CD4-positive, alpha-beta T cell (primary cell): ENCODE results near the gene SLC16A6. TPM values are rescaled to one million over a fixed set of nuclear protein-coding genes. Genes with fewer than 3 reads are reported as not detected.

Source experiments
- ATAC-seq: fragments of 200-7000 bp; cut with Tn5 transposase; one replicate; pipeline ENCODE4 v1.10.0; 2022; ENCODE audit warnings: mild to moderate bottlenecking; ENCODE audit not compliant: poor library complexity
- CTCF ChIA-PET: fragments of 350-600 bp; sonication (Branson Sonifier 250); formaldehyde crosslinking; loops from one replicate; lab custom pipeline; 2021; ENCODE audit warnings: antibody characterized with exemption, inconsistent platforms; lab: Charles Lee
- POLR2A ChIA-PET: fragments of 350-600 bp; sonication (Branson Sonifier 250); formaldehyde crosslinking; loops from one replicate; lab custom pipeline; 2021; ENCODE audit warnings: antibody characterized with exemption, inconsistent platforms; lab: Charles Lee
- DNase-seq, 14 experiments: peaks; one replicate each; pipeline ENCODE4 v3.0.0-alpha.2; 2013 to 2020; ENCODE audit warnings: mixed read lengths in 2 of 14
- H3K27ac ChIP-seq, 2 donors: one replicate each; pipeline versions ENCODE4 v1.5.1 to v1.7.0; 2013; ENCODE audit warnings: low read length in 2 of 2, low read depth in 1 of 2, mild to moderate bottlenecking in 1 of 2
- H3K27me3 ChIP-seq, 2 experiments: 1 replicate in 1 of 2; 2 replicates in 1 of 2; pipeline versions ENCODE4 v1.6.1 to v1.7.0; 2013; ENCODE audit warnings: low read length in 2 of 2, control low read depth in 1 of 2, mild to moderate bottlenecking in 1 of 2, moderate library complexity in 1 of 2; ENCODE audit not compliant: insufficient read depth in 2 of 2, control insufficient read depth in 1 of 2
- H3K36me3 ChIP-seq: one replicate; pipeline ENCODE4 v1.6.1; 2013; ENCODE audit warnings: low read length, control low read depth; ENCODE audit not compliant: insufficient read depth
- H3K4me1 ChIP-seq: one replicate; pipeline ENCODE4 v1.6.1; 2013; ENCODE audit warnings: low read length, control low read depth; ENCODE audit not compliant: insufficient read depth
- H3K4me3 ChIP-seq: one replicate; pipeline ENCODE4 v1.5.1; 2013; ENCODE audit warnings: mild to moderate bottlenecking, low read length, moderate library complexity
- H3K9me3 ChIP-seq, 2 experiments: 1 replicate in 1 of 2; 2 replicates in 1 of 2; pipeline versions ENCODE4 v1.6.1 to v1.7.0; 2013; ENCODE audit warnings: low read length in 2 of 2, mild to moderate bottlenecking in 2 of 2, control low read depth in 1 of 2, moderate library complexity in 1 of 2; ENCODE audit not compliant: control insufficient read depth in 1 of 2, insufficient read depth in 1 of 2
- H3K27ac Mint-ChIP-seq: one replicate; pipeline ENCODE4 v1.8.0; 2020; ENCODE audit warnings: mixed read lengths
- H3K27me3 Mint-ChIP-seq: one replicate; pipeline ENCODE4 v1.8.0; 2021; ENCODE audit warnings: mixed read lengths
- H3K36me3 Mint-ChIP-seq: one replicate; pipeline ENCODE4 v1.8.0; 2021; ENCODE audit warnings: low read depth, mixed read lengths
- H3K4me1 Mint-ChIP-seq: one replicate; pipeline ENCODE4 v1.8.0; 2021; ENCODE audit warnings: low read depth, mixed read lengths
- H3K4me3 Mint-ChIP-seq: one replicate; pipeline ENCODE4 v1.8.0; 2020; ENCODE audit warnings: mild to moderate bottlenecking, mixed read lengths
- H3K9me3 Mint-ChIP-seq: one replicate; pipeline ENCODE4 v1.8.0; 2020; ENCODE audit warnings: mixed read lengths
- CTCF ChIP-seq: fragments of 200-600 bp; IDR thresholded peaks from one replicate; pipeline ENCODE4 v1.8.0; 2022; ENCODE audit warnings: antibody characterized with exemption, mild to moderate bottlenecking
- intact Hi-C, 2 experiments: fragments of 100-400 bp; cut with DNase I in 1 of 2; cut with micrococcal nuclease in 1 of 2; formaldehyde crosslinking; loops; one replicate each; pipeline versions ENCODE4 v1.15.1 to v1.9.0; 2023 to 2025; cut with DNase I, micrococcal nuclease
- total RNA-seq, 174 experiments: library from RNA in 2 of 174; stranded (reverse) in 2 of 174; gene quantifications; one replicate each; pipeline ENCODE4 v1.2.3 and lab custom pipeline; 2021 to 2026

The SLC16A6 gene
- total RNA-seq, 2 experiments from 2014 or later: 7.7 to 9.5 TPM

DNA sequence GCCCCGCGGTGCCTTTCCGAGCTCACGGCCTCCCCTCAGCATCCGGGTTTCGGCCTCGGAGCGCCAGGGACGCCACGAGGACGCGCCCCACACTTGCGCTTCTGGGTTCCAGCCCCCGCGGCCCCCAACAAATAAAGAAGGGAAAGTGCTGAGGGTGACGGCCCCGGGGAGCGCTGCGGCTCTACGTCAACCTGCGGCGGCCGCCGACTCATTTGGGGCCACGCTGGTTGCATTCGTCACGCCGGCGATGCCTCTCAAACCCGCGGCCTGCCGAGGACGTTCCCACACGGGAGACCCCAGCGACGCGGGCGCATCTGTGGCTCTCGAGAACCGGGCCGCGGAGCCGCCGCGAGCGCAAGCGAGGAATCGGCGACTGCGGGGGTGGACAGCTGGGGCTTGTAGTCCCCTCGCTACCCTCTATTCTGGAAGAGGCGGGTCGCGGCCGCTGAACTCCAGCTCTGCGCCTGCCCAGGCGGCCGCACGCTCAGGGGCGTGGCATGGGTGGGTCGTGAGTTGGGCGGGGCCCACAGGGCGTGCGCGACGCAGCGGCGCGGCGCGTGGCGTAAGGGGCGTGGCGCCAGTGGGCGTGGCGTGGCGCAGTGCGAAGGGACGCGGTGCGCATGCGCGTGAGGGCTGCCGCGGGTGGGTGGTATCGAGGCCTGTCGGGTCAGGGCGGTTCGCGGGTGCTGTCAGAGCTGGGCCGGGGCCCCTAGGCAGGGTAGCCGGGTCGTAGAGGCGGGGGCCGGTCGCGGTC, 43.3 kb downstream of the SLC16A6 start, which contains the start of gene AMZ2:
TSS of gene AMZ2 (plus strand) at position 599 of the 754 bp plus-strand sequence. CDS start 2,145 bp downstream, outside the sequence.
- Histone ChIP-seq H3K36me3 (peaks cover 6% of the 10 kb centered on the region), H3K4me3 (peak within 1 kb of the TSS; percentile 92), H3K4me1 (peaks cover 37% of the 10 kb centered on the region), H3K9me3 (no peaks in the 10 kb centered on the region), H3K27me3 (no peaks in the 10 kb centered on the region), H3K27ac (peak within 1 kb of the TSS; percentile 97)
- peak within 1 kb of the TSS; percentile 94 for H3K4me3 Mint-ChIP-seq
- peaks cover 53% of the 10 kb centered on the region for H3K36me3 Mint-ChIP-seq
- peak; percentile 92 to 99 (median 96) for DNase-seq
- ChIA-PET CTCF (interaction anchor here (0.6 to 1.8 kb wide), 8 partner anchors 11 to 264 kb away, joined by 3 to 9 read pairs (median 3); partner anchors contain the start of gene PRKAR1A), POLR2A (interaction anchor here (0.5 to 3.8 kb wide), 33 partner anchors 8 to 1167 kb away, joined by 3 to 90 read pairs (median 6); partner anchors contain the start of genes ARSG, MAP2K6, PRKAR1A and SLC16A6)
- H3K9me3 Mint-ChIP-seq: no peaks in the 10 kb centered on the region
- no peak for TF ChIP-seq CTCF
- no peaks in the 10 kb centered on the region for H3K27me3 Mint-ChIP-seq
- H3K27ac Mint-ChIP-seq: peak within 1 kb of the TSS; percentile 93
- H3K4me1 Mint-ChIP-seq: peaks cover 52% of the 10 kb centered on the region
- intact Hi-C loops: loop anchor here (2.0 to 10.0 kb wide), 8 partner anchors 40 to 533 kb away; partner anchors contain the start of genes ARSG (in 1 of the 2), KPNA2 (in 1 of the 2), NOL11 (in 1 of the 2) and PRKAR1A (in 1 of the 2)
- peak; percentile 89 for ATAC-seq

GRCh38 chr17:68246271-68247028, 44.5 kb downstream of the SLC16A6 start:
- Histone ChIP-seq H3K36me3 (peaks cover 3% of the 10 kb centered on the region), H3K27ac (peak overlapping the region; percentile 95 to 97), H3K27me3 (no peaks in the 10 kb centered on the region), H3K9me3 (no peaks in the 10 kb centered on the region), H3K4me3 (peak overlapping the region; percentile 92), H3K4me1 (peaks cover 34% of the 10 kb centered on the region)
- intact Hi-C loops: loop anchor here (2.0 to 10.0 kb wide), 8 partner anchors 39 to 532 kb away; partner anchors contain the start of genes ARSG (in 1 of the 2), KPNA2 (in 1 of the 2), NOL11 (in 1 of the 2) and PRKAR1A (in 1 of the 2)
- CTCF ChIA-PET: interaction anchor here (1.4 kb wide), 1 partner anchor 266 kb away, joined by 3 read pairs; the partner anchor contains the start of gene PRKAR1A
- Mint-ChIP-seq H3K4me3 (peak overlapping the region; percentile 86), H3K36me3 (peaks cover 44% of the 10 kb centered on the region), H3K4me1 (peaks cover 43% of the 10 kb centered on the region), H3K9me3 (no peaks in the 10 kb centered on the region), H3K27ac (peak overlapping the region; percentile 93), H3K27me3 (no peaks in the 10 kb centered on the region)
- TF ChIP-seq CTCF: no peak
- DNase-seq (peak in 1 of 14 experiments; percentile 36), ATAC-seq (no peak)
- POLR2A ChIA-PET: interaction anchor here (1.0 to 3.8 kb wide), 16 partner anchors 9 to 214 kb away, joined by 3 to 90 read pairs (median 10); partner anchors contain the start of genes ARSG, SLC16A6 and WIPI1
